Mucosa of rectum (tissue), 2 donors: Measurements from ENCODE around the gene DENND4A.

Experiments used
- H3K27ac ChIP-seq, 2 donors: one replicate each; pipeline ENCODE4 v1.7.0; 2013; ENCODE audit warnings: inconsistent platforms in 2 of 2, low read depth in 2 of 2, low read length in 2 of 2
- H3K27me3 ChIP-seq, 2 donors: one replicate each; pipeline ENCODE4 v1.7.0; 2013; ENCODE audit warnings: low read length in 2 of 2; ENCODE audit not compliant: control insufficient read depth in 2 of 2, insufficient read depth in 2 of 2
- H3K36me3 ChIP-seq, 2 donors: one replicate each; pipeline ENCODE4 v1.7.0; 2013; ENCODE audit warnings: low read length in 2 of 2; ENCODE audit not compliant: control insufficient read depth in 2 of 2, insufficient read depth in 2 of 2
- H3K4me1 ChIP-seq, 2 donors: one replicate each; pipeline ENCODE4 v1.7.0; 2013; ENCODE audit warnings: low read length in 2 of 2, mild to moderate bottlenecking in 1 of 2; ENCODE audit not compliant: control insufficient read depth in 2 of 2, insufficient read depth in 2 of 2
- H3K4me3 ChIP-seq, 2 donors: one replicate each; pipeline ENCODE4 v1.7.0; 2013; ENCODE audit warnings: low read length in 2 of 2
- H3K9ac ChIP-seq, 2 donors: one replicate each; pipeline ENCODE4 v1.7.0; 2013; ENCODE audit warnings: low read length in 2 of 2, low read depth in 1 of 2, mild to moderate bottlenecking in 1 of 2
- H3K9me3 ChIP-seq, 2 donors: one replicate each; pipeline ENCODE4 v1.7.0; 2013; ENCODE audit warnings: low read length in 2 of 2; ENCODE audit not compliant: control insufficient read depth in 2 of 2
- donor health status: healthy.
- donor health status: Normal muscosa, but diverticular disease.

The DENND4A gene

GRCh38 chr15:65773386-65774111 lies 18.5 kb downstream of the DENND4A start:
- Histone ChIP-seq H3K27me3 (no peaks in the 10 kb centered on the region), H3K36me3 (no peaks in the 10 kb centered on the region), H3K4me3 (peak overlapping the region in 1 of 2 donors; percentile 24), H3K9me3 (no peaks in the 10 kb centered on the region), H3K27ac (peak overlapping the region in 1 of 2 donors; percentile 26), H3K9ac (no peak overlapping the region), H3K4me1 (peaks cover 2 to 4% of the 10 kb centered on the region in 2 donors)

DNA sequence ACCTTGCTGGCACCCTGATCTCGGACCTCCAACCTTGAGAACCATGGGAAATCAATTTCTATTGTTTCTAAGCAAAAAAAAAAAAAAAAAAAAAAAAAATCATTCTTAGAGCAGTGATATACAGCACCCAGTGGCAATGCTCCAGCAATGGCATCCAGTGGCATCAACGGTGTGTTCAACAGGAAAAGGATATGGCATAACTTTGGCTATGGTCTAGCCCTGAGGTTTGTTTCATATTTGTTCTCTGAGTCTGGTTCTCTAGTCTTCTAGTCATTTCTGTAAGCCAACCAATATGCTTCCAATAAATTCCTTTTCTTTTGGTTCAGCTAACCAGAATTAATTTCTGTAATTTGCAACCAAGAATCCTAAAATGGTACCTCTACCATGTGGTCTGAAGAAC lies 19.2 kb downstream of the DENND4A start:
- H3K9me3 ChIP-seq: no peaks in the 10 kb centered on the region
- H3K27me3 ChIP-seq: no peaks in the 10 kb centered on the region
- H3K4me3 ChIP-seq: no peak overlapping the region
- peaks cover 2 to 4% of the 10 kb centered on the region in 2 donors for H3K4me1 ChIP-seq
- H3K9ac ChIP-seq: no peak overlapping the region
- no peak overlapping the region for H3K27ac ChIP-seq
- H3K36me3 ChIP-seq: no peaks in the 10 kb centered on the region

DNA sequence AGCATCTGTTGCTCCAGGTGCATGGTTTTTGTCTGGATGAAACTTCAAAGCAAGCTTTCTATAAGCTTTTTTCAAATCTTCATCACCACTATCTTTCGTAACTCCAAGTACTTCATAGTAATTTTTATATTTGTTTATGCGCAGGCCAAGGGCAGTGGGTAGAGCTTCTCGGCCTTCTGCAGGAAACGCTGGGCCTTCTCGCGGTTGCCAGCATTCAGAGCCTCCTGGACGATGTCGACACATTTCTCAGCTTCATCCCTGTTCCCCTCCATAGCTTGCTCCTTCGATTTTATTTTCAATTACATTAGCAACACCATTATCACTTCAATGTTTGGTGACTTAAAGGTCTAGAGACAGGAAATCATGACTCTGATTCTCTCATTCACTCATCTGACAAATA lies 20.2 kb downstream of the DENND4A start:
- H3K27ac ChIP-seq: no peak overlapping the region
- no peak overlapping the region for H3K9ac ChIP-seq
- no peaks in the 10 kb centered on the region for H3K36me3 ChIP-seq
- no peaks in the 10 kb centered on the region for H3K9me3 ChIP-seq
- no peak overlapping the region for H3K4me3 ChIP-seq
- H3K4me1 ChIP-seq: peaks cover 2 to 8% of the 10 kb centered on the region in 2 donors
- H3K27me3 ChIP-seq: no peaks in the 10 kb centered on the region

DNA sequence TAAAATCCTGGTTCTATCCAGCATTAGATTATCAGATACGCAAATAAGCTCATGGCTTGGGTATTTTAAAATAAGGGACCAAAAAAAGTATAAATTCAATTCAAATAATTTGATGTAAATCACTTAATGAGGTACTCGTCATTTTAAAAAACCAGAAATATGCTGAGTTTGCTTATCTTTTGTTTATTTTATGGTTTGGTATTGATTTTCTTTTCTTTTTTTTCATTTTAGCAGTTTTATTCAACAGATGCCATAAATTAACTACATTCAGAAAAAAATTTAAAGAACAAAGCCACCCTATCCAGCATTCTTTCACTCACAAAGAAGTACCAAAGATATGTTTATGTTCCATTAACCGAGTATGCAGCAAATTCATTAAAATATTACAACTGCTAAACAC lies 22.6 kb downstream of the DENND4A start:
- no peak overlapping the region for H3K4me3 ChIP-seq
- no peak overlapping the region for H3K9ac ChIP-seq
- H3K36me3 ChIP-seq: no peaks in the 10 kb centered on the region
- H3K27ac ChIP-seq: no peak overlapping the region
- no peaks in the 10 kb centered on the region for H3K9me3 ChIP-seq
- peaks cover 2 to 5% of the 10 kb centered on the region in 2 donors for H3K4me1 ChIP-seq
- H3K27me3 ChIP-seq: no peaks in the 10 kb centered on the region

DNA sequence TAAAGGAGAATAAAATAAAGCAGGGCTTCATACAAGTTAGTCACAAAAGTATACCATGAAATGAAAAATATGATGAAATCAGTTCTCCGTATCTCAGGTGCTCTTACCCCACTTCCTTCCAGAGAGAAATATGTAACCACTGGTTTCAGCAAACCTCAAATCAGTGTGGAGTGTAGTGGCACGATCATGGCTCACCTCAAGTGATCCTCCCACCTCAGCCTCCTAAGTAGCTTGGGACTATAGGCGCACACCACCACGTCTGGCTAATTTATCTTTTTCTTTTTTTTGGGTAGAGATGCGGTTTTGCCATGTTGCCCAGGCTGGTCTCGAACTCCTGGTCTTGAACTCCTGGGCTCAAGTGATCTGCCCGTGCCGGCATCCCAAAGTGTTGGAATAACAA lies 24.2 kb downstream of the DENND4A start:
- Histone ChIP-seq H3K9ac (no peak overlapping the region), H3K27ac (no peak overlapping the region), H3K36me3 (no peaks in the 10 kb centered on the region), H3K4me1 (peaks cover 0 to 5% of the 10 kb centered on the region in 2 donors), H3K4me3 (no peak overlapping the region), H3K27me3 (no peaks in the 10 kb centered on the region), H3K9me3 (no peaks in the 10 kb centered on the region)

DNA sequence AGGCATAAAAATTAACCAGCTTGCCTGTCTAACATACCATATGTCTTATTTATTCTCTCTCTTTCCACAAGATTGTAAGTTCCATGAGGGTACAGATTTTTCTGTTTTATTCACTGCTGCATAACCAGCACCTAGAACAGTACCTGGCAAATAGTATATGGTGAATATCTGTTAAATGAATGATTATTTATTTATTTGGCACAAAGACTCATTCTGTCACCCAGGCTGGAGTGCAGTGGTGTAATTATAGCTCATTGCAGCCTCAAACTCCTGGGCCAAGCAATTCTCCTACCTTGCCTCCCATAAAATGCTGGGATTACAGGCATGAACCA lies 24.9 kb downstream of the DENND4A start:
- Histone ChIP-seq H3K27ac (no peak overlapping the region), H3K9ac (no peak overlapping the region), H3K9me3 (no peaks in the 10 kb centered on the region), H3K4me3 (no peak overlapping the region), H3K36me3 (no peaks in the 10 kb centered on the region), H3K27me3 (no peaks in the 10 kb centered on the region), H3K4me1 (peaks cover 0 to 5% of the 10 kb centered on the region in 2 donors)

DNA sequence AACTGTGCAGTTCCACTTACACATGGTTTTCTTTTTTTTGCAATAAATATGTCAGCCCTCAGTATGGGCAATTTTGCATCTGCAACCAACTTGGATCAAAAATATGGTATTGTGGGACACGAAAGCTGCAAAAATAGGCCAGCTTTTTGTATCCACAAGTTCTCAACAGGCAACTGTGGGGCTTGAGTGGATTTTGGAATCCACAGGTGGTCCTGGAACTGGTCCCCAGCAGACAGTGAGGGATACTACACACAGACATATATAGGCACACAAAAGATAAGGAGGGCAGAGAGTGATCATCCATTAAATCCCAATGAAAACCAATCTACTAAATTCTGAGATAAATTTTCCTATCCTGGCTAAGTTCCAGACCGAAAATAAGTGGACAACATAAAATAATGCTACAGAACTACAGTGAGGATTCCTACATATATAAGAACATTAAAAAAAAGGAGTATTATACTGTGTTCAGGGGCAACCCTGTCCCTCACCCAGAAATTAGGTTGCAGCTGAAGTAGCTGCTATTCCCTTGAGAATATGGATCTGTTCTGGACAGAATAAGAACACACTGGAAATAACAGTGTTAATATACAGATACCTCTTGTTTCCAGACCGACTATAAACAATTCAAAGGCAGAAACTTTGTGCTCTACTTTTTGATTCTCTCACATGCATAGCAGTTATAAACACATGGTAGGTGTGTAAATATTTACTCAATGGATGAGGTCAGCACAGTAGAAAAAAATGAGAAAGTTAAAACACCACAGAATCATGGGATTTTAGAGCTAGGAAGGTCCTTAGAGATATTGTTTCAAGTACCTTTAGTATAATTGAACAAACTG lies 25.4 kb downstream of the DENND4A start:
- Histone ChIP-seq H3K36me3 (no peaks in the 10 kb centered on the region), H3K4me3 (no peak overlapping the region), H3K27ac (no peak overlapping the region), H3K4me1 (peaks cover 0 to 5% of the 10 kb centered on the region in 2 donors), H3K9me3 (no peaks in the 10 kb centered on the region), H3K27me3 (no peaks in the 10 kb centered on the region), H3K9ac (no peak overlapping the region)

DNA sequence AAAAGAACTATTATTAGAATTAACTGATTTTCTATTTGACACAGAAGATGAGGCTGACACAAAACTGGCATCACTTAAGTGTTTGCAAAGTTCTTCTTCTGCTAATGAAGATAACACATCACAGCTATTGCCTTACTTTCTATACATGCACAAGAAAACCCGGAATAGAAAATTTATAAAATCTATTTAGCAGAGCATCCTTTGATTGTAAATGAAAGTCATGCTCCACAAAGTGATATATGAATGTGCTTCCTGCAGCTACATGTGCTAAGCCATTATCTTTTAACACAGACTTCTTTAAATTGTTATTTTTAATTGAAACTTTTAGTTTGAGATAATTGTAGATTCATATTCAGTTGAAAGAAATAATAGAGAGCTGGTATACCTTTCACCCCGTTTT lies 27.0 kb downstream of the DENND4A start:
- H3K9me3 ChIP-seq: no peaks in the 10 kb centered on the region
- no peak overlapping the region for H3K27ac ChIP-seq
- no peaks in the 10 kb centered on the region for H3K27me3 ChIP-seq
- H3K36me3 ChIP-seq: no peaks in the 10 kb centered on the region
- no peak overlapping the region for H3K4me3 ChIP-seq
- H3K9ac ChIP-seq: no peak overlapping the region
- H3K4me1 ChIP-seq: peaks cover 0 to 5% of the 10 kb centered on the region in 2 donors

- H3K27ac ChIP-seq: no peak overlapping the region
- no peaks in the 10 kb centered on the region for H3K27me3 ChIP-seq
- no peak overlapping the region for H3K4me3 ChIP-seq
- peaks cover 0 to 5% of the 10 kb centered on the region in 2 donors for H3K4me1 ChIP-seq
- H3K9ac ChIP-seq: no peak overlapping the region
- H3K9me3 ChIP-seq: no peaks in the 10 kb centered on the region
- H3K36me3 ChIP-seq: no peaks in the 10 kb centered on the region
These were observed 28.9 kb downstream of the DENND4A start for GRCh38 chr15:65762914-65763787.

- peaks cover 0 to 5% of the 10 kb centered on the region in 2 donors for H3K4me1 ChIP-seq
- H3K27me3 ChIP-seq: no peaks in the 10 kb centered on the region
- no peak overlapping the region for H3K4me3 ChIP-seq
- H3K9ac ChIP-seq: no peak overlapping the region
- no peaks in the 10 kb centered on the region for H3K9me3 ChIP-seq
- H3K36me3 ChIP-seq: no peaks in the 10 kb centered on the region
- H3K27ac ChIP-seq: no peak overlapping the region
These were observed 29.7 kb downstream of the DENND4A start for GRCh38 chr15:65762399-65762798.
